ENCODE data around the gene FSTL4. TPM values are rescaled to one million over a fixed set of nuclear protein-coding genes. Genes with fewer than 3 reads are reported as not detected.

FSTL4 gene
- total RNA-seq, 2 experiments from 2014 or later = 0.36 TPM; not detected in 1

DNA sequence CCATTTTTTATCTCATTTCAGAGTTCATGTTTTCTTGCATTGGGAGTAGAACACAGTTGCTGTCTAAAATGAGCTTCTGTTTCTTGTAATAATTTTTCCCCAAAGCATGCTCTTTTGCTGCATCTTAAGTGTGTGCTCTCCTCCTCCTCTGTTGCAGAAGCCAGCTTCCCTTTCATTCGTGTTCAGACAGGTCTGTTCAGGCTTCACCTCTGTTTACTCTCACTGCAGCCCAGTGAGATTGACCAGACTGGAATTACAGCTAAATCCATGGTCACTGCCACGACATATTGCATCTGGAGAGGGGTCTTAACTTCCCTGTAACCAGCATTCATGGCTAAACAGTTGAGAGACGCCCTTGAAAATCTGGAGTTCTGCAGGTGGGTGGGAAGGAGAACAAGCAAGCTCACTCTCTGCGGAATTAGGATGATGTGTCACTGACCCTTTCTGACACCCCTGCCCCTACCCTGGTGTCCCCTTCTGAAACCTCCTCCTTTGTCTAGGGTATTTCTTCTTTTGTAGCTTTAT, 223.2 kb downstream of the FSTL4 start:
- Mint-ChIP-seq H3K9me3 (no peaks in the 10 kb centered on the region), H3K36me3 (no peaks in the 10 kb centered on the region), H3K27ac (no peak overlapping the region), H3K27me3 (peaks cover 11% of the 10 kb centered on the region), H3K4me1 (ENCODE audit: low read depth) (peaks cover 5% of the 10 kb centered on the region), H3K4me3 (no peak overlapping the region)
- ChIA-PET CTCF (interaction anchor here (0.9 kb wide), 1 partner anchor 10 kb away, joined by 3 read pairs; no protein-coding TSS in a partner anchor), POLR2A (no interaction called here)
- intact Hi-C loops (cut with micrococcal nuclease) = no loop called here
- DNase-seq = no peak

- no peak overlapping the region for H3K27ac Mint-ChIP-seq
- no peak for DNase-seq
- intact Hi-C loops (cut with micrococcal nuclease) = no loop called here
- H3K4me3 Mint-ChIP-seq = no peak overlapping the region
- H3K27me3 Mint-ChIP-seq = peaks cover 11% of the 10 kb centered on the region
- ChIA-PET CTCF (no interaction called here), POLR2A (no interaction called here)
- no peaks in the 10 kb centered on the region for H3K36me3 Mint-ChIP-seq
- H3K9me3 Mint-ChIP-seq = no peaks in the 10 kb centered on the region
- H3K4me1 Mint-ChIP-seq (ENCODE audit: low read depth) = peaks cover 5% of the 10 kb centered on the region
Observed at GRCh38 chr5:133387621-133388020, 224.7 kb downstream of the FSTL4 start.

DNA sequence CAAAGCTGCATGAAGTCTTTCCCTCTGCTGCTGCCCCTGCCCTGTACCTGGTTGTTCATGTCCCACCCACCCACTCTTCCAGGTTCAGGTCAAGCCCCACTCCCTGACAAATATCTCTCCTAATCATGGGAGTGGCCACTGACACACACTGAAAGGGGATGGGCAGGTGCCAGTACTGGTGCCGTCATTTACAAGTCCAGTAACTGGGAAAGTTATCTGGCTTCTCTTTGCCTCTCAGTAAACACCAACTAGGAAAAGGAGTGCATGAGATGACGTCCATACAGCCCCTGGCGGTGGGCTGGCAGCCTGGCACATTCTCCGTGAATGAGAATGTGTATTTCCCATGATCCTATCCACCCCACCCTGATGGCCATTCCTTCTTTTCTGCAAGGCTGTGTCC, 225.2 kb downstream of the FSTL4 start:
- peaks cover 5% of the 10 kb centered on the region for H3K4me1 Mint-ChIP-seq (ENCODE audit: low read depth)
- POLR2A ChIA-PET = no interaction called here
- no peaks in the 10 kb centered on the region for H3K36me3 Mint-ChIP-seq
- CTCF ChIA-PET = no interaction called here
- DNase-seq = no peak
- no peaks in the 10 kb centered on the region for H3K9me3 Mint-ChIP-seq
- intact Hi-C loops (cut with micrococcal nuclease) = no loop called here
- H3K27ac Mint-ChIP-seq = no peak overlapping the region
- peaks cover 11% of the 10 kb centered on the region for H3K27me3 Mint-ChIP-seq
- no peak overlapping the region for H3K4me3 Mint-ChIP-seq

DNA sequence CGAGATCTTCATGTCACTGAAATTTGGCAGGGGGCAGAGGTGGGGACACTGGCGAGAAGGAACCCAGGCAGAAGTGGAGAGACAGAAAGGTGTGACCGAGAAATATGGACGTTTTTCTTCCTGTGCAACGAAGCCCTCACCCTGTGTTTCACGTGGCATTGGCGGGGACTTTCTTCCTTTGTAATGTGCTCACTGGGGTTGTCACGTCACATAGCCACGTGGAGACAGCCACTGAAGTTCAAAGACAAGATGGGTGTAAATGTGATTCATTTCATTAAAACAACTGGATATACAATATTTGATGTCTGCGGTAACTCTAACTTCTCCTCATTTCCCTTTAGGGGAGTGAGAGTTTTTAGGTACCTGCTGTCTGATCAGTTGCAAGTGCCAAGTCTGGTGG, 225.7 kb downstream of the FSTL4 start:
- DNase-seq = peak; percentile 50
- Mint-ChIP-seq H3K4me1 (ENCODE audit: low read depth) (peaks cover 5% of the 10 kb centered on the region), H3K4me3 (no peak overlapping the region), H3K36me3 (no peaks in the 10 kb centered on the region), H3K27ac (no peak overlapping the region), H3K9me3 (no peaks in the 10 kb centered on the region), H3K27me3 (peaks cover 11% of the 10 kb centered on the region)
- POLR2A ChIA-PET = no interaction called here
- CTCF ChIA-PET = no interaction called here
- intact Hi-C loops (cut with micrococcal nuclease) = no loop called here

GRCh38 chr5:133385346-133385745, 227.0 kb downstream of the FSTL4 start:
- no peaks in the 10 kb centered on the region for H3K36me3 Mint-ChIP-seq
- POLR2A ChIA-PET = no interaction called here
- no peak overlapping the region for H3K4me3 Mint-ChIP-seq
- H3K27me3 Mint-ChIP-seq = peaks cover 10% of the 10 kb centered on the region
- no peaks in the 10 kb centered on the region for H3K9me3 Mint-ChIP-seq
- DNase-seq = no peak
- no peak overlapping the region for H3K27ac Mint-ChIP-seq
- peaks cover 5% of the 10 kb centered on the region for H3K4me1 Mint-ChIP-seq (ENCODE audit: low read depth)
- CTCF ChIA-PET = no interaction called here
- intact Hi-C loops (cut with micrococcal nuclease) = no loop called here

DNA sequence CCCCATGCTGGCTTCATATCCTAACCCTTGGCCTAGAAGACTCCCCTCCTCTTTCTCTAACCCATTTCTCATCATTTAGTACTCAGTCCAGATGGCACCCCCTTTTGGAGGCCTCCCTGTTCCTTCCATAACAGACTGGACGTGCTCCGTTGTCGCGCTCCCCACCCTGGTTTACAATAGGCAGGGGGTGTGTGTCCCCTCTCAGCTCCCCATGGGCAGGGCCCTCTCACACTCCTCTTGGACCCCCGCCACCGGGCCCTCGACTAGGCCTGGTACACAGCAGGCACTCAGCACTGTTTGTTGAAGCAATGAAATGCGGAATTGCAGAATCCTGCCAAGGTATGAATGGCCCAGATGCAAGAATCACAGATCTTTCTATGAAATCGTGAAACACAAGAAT, 227.4 kb downstream of the FSTL4 start:
- DNase-seq = no peak
- intact Hi-C loops (cut with micrococcal nuclease) = no loop called here
- no peaks in the 10 kb centered on the region for H3K36me3 Mint-ChIP-seq
- no peaks in the 10 kb centered on the region for H3K9me3 Mint-ChIP-seq
- CTCF ChIA-PET = no interaction called here
- peaks cover 10% of the 10 kb centered on the region for H3K27me3 Mint-ChIP-seq
- H3K4me1 Mint-ChIP-seq (ENCODE audit: low read depth) = peaks cover 5% of the 10 kb centered on the region
- POLR2A ChIA-PET = no interaction called here
- no peak overlapping the region for H3K27ac Mint-ChIP-seq
- H3K4me3 Mint-ChIP-seq = no peak overlapping the region

DNA sequence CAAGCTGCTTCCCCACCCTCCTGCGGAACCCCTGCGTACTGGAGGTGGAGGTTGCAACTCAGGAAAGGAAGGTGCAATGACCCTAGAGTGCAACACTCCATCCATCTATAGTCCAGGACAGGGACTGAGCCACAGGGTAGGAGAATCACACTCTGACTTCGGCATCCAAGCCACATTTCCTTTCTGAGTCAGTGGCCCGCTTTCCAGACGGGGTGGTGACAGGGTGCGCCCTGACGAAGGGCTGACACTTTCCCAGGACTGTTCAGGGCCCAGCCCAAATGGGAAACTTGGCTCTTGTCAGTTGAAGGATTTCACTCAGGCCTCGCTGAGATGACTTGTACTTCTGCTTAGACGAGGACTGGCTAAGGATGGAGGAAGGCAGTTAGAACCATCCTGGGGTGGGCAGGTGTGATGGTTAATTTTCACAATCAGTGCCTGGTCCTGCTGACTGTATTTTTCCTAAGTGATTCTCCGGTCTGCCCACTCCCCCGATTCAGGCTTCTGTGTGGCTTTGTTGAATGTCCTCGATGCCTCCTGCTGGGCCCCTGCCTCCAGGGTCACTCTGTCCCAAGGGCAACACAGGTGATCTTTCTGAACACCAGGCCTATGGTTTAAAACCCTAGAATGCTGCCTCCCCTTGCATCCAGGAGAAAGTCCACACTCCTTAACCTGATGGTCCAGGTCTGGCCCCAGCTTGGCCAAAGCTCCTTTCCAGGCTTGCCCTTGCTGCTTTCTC, 228.1 kb downstream of the FSTL4 start:
- peaks cover 5% of the 10 kb centered on the region for H3K27me3 Mint-ChIP-seq
- no peak overlapping the region for H3K4me3 Mint-ChIP-seq
- intact Hi-C loops (cut with micrococcal nuclease) = no loop called here
- ChIA-PET POLR2A (no interaction called here), CTCF (no interaction called here)
- DNase-seq = no peak
- peaks cover 5% of the 10 kb centered on the region for H3K4me1 Mint-ChIP-seq (ENCODE audit: low read depth)
- H3K9me3 Mint-ChIP-seq = no peaks in the 10 kb centered on the region
- H3K27ac Mint-ChIP-seq = no peak overlapping the region
- no peaks in the 10 kb centered on the region for H3K36me3 Mint-ChIP-seq

GRCh38 chr5:133383580-133383939, 228.8 kb downstream of the FSTL4 start:
- Mint-ChIP-seq H3K9me3 (no peaks in the 10 kb centered on the region), H3K4me1 (ENCODE audit: low read depth) (peaks cover 5% of the 10 kb centered on the region), H3K27ac (no peak overlapping the region), H3K4me3 (no peak overlapping the region), H3K27me3 (peaks cover 5% of the 10 kb centered on the region), H3K36me3 (no peaks in the 10 kb centered on the region)
- intact Hi-C loops (cut with micrococcal nuclease) = no loop called here
- no peak for DNase-seq
- ChIA-PET CTCF (no interaction called here), POLR2A (no interaction called here)

DNA sequence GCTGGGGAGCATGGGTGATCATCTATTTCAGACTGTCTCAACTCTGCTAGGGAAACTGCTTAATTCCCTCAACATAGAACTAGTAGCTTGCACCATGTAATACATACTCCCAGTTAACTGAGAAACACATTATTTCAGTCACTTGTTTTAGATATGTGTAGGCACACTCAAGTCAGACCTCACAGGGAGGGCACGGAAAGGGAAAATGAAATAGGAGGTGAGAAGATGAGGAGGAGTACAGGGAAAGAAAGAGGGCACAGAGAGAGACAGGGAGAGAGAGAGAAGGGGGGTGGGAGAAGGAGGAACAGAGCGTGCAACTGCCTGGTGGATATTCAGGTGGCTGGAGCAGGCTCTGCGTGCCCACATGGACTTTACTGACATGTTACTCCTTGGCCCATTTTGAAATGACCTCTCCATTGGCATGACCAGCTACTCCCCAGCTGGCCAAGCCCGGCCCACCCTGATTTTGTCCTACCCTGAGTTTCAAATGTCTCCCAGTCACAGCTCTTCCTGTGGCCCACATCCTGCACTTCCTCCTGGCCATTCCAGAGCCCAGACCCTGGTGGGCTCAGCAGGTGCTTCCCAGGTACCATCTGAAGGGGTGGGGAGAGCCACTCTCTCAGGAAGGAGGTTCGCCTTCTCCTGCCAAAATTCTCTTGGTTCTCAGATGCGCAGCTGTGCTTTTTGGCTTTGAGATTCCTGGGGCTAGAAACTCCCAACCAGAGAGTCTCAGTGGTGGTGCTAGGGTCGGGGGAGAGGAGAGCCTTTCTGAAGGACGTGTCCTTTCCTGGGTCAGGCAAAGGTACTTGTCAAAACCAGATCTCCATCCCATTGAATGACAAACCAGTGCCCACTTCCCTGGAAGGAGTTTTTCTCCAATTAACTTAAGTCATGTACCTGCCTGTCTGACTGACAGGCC, 229.4 kb downstream of the FSTL4 start:
- H3K9me3 Mint-ChIP-seq = peaks cover 3% of the 10 kb centered on the region
- peaks cover 5% of the 10 kb centered on the region for H3K4me1 Mint-ChIP-seq (ENCODE audit: low read depth)
- intact Hi-C loops (cut with micrococcal nuclease) = no loop called here
- POLR2A ChIA-PET = no interaction called here
- no peaks in the 10 kb centered on the region for H3K36me3 Mint-ChIP-seq
- H3K27me3 Mint-ChIP-seq = peaks cover 4% of the 10 kb centered on the region
- H3K4me3 Mint-ChIP-seq = no peak overlapping the region
- CTCF ChIA-PET = no interaction called here
- no peak overlapping the region for H3K27ac Mint-ChIP-seq
- DNase-seq = no peak

- H3K27ac Mint-ChIP-seq = no peak overlapping the region
- H3K27me3 Mint-ChIP-seq = peaks cover 5% of the 10 kb centered on the region
- intact Hi-C loops (cut with micrococcal nuclease) = no loop called here
- peaks cover 5% of the 10 kb centered on the region for H3K4me1 Mint-ChIP-seq (ENCODE audit: low read depth)
- POLR2A ChIA-PET = no interaction called here
- DNase-seq = no peak
- peaks cover 15% of the 10 kb centered on the region for H3K9me3 Mint-ChIP-seq
- peaks cover 6% of the 10 kb centered on the region for H3K36me3 Mint-ChIP-seq
- CTCF ChIA-PET = interaction anchor here (1.9 kb wide), 1 partner anchor 42 kb away, joined by 4 read pairs; no protein-coding TSS in a partner anchor
- no peak overlapping the region for H3K4me3 Mint-ChIP-seq
Observed at GRCh38 chr5:133381571-133382365, 230.6 kb downstream of the FSTL4 start.

GRCh38 chr5:133381041-133381440, 231.3 kb downstream of the FSTL4 start:
- H3K9me3 Mint-ChIP-seq = peaks cover 17% of the 10 kb centered on the region
- POLR2A ChIA-PET = no interaction called here
- CTCF ChIA-PET = interaction anchor here (1.9 kb wide), 1 partner anchor 42 kb away, joined by 4 read pairs; no protein-coding TSS in a partner anchor
- H3K36me3 Mint-ChIP-seq = peaks cover 8% of the 10 kb centered on the region
- DNase-seq = no peak
- peaks cover 7% of the 10 kb centered on the region for H3K27me3 Mint-ChIP-seq
- H3K4me1 Mint-ChIP-seq (ENCODE audit: low read depth) = no peaks in the 10 kb centered on the region
- H3K4me3 Mint-ChIP-seq = no peak overlapping the region
- H3K27ac Mint-ChIP-seq = no peak overlapping the region
- intact Hi-C loops (cut with micrococcal nuclease) = no loop called here

- peaks cover 8% of the 10 kb centered on the region for H3K27me3 Mint-ChIP-seq
- H3K9me3 Mint-ChIP-seq = peaks cover 21% of the 10 kb centered on the region
- no peak overlapping the region for H3K27ac Mint-ChIP-seq
- H3K4me3 Mint-ChIP-seq = no peak overlapping the region
- no peaks in the 10 kb centered on the region for H3K4me1 Mint-ChIP-seq (ENCODE audit: low read depth)
- CTCF ChIA-PET = no interaction called here
- peaks cover 8% of the 10 kb centered on the region for H3K36me3 Mint-ChIP-seq
- no peak for DNase-seq
- intact Hi-C loops (cut with micrococcal nuclease) = no loop called here
- POLR2A ChIA-PET = no interaction called here
Observed at GRCh38 chr5:133377736-133378135, 234.6 kb downstream of the FSTL4 start.

All from activated CD4-positive, alpha-beta memory T cell treated with anti-CD3 and anti-CD28 coated beads for 36 hours (primary cell).